NCI-H748 (cell line): ENCODE measurements around the gene JADE2.
"Not testable (repeated sequence)": the region's sequence is repeated elsewhere in the genome, so short reads cannot be mapped to it uniquely, and the experiment has no call there.

ENCODE experiments used
- DNase-seq: peaks from one replicate; lab custom pipeline; 2025; ENCODE audit not compliant: unreplicated experiment; lab: John Stamatoyannopoulos, UW

JADE2 gene

DNA sequence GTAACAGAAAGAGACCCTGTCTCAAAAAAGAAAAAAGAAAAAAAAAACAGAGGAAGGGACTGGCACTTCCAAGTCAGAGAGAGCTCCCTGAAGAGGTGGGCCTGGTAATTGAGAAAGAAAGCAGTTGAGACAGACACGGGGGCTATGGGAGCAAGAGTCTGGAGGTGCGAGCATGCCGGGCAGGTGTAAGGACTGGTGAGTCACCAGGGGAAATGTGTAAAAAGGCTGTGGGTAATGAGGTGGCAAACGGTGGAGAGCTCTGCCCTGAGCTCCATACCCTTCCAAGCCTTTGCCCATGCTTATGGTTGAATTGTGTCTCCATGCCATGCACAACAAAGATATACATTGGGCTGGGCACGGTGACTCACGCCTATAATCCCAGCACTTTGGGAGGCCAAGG is 18.0 kb upstream of the JADE2 start:
- DNase-seq: no peak

- DNase-seq: no peak
Observed at GRCh38 chr5:134508521-134509195, 16.8 kb upstream of the JADE2 start.

GRCh38 chr5:134509308-134510040 is 16.0 kb upstream of the JADE2 start:
- no peak for DNase-seq

GRCh38 chr5:134510970-134511795 is 14.3 kb upstream of the JADE2 start:
- DNase-seq: no peak

DNA sequence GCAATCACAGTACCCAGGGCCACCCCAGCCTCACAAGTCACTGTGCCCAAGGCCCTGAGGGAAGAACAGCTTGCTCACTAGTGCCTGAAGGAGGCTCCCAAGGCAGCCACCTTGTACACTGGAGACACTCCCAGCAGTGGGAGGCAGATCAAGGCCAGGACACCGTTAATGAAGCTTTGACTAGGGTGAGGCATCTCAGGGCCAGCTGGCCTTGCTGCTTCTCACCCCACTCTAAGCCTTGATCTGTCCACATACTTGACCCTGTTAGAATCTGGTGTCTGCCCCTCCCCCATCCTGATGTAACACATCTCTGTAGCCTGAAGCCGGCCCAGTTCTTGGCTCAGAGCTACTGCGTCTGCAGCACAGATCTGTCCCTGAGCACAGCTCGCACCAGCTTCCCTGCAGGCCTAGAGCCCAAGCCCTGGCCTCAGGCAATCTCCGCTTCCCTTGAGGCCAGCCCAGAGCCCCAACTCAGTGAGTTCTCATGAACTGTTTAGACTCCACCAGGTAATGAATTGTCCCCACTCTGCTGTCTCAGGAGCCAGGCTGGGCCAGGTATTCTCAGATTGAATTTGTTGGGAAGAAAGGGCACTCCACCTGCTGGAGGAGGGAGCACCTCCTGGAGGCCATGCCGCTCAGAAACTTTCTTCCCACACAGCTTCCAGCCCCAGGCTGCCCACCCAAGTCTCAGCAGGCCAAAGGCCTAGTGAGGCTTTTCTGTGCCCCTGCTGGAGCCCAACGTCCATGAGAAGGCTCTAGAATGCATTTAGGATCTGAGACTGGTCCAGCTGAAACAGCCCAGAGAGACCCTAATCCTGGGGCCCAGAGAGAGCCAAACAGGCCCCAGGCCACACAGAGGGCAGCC is 13.4 kb upstream of the JADE2 start:
- DNase-seq: no peak

DNA sequence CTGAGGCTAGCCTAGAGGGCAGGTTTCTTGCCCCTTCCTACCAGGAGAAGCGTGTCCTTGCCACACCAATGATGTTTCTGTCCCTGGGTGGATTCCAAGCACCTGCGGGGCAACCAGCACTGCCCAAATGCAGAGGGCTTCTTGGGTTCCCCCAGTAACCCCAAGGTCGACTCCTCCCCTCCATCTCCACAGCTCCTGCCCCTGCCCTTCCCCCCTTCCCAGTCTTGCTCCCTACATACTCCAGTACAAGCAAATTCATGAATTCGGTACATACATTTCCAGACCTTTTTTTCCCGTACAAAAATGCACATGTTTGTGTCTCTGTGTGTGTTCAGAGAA is 12.8 kb upstream of the JADE2 start:
- DNase-seq: no peak

GRCh38 chr5:134515801-134516200 is 9.7 kb upstream of the JADE2 start:
- no peak for DNase-seq

DNA sequence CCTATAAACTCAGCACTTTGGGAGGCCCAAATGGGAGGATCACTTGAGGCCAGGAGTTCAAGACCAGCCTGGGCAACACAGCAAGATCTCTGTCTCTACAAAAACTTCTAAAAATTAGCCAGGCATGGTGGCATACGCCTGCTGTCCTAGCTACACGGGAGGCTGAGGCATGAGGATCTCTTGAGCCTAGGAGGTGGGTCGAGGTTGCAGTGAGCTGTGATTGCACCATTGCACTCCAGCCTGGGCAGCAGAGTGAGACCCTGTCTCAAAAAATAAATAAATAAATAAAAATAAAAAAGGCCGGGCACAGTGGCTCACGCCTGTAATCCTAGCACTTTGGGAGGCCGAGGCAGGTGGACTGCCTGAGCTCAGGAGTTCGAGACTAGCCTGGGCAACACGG is 8.5 kb upstream of the JADE2 start:
- not testable (repeated sequence) for DNase-seq

GRCh38 chr5:134517553-134517952 is 7.9 kb upstream of the JADE2 start:
- DNase-seq: no peak

DNA sequence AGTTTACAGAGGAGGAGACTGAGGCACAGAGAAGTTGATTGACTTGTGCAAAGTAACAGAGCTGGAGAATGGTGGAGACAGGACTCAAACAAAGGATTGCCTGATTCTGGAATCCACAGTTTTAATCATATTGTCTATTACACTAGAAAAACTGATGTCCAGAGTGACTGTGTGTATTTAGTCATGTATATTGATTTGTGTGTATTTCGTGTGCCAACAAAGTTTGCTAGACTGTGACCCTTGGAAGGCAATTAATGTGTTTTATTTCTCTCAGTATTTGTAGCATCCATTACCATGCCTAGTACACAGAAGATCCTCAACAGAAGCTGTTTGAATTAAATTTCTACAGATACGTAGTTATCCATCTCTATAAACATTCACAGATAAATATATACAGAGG is 5.5 kb upstream of the JADE2 start:
- no peak for DNase-seq

DNA sequence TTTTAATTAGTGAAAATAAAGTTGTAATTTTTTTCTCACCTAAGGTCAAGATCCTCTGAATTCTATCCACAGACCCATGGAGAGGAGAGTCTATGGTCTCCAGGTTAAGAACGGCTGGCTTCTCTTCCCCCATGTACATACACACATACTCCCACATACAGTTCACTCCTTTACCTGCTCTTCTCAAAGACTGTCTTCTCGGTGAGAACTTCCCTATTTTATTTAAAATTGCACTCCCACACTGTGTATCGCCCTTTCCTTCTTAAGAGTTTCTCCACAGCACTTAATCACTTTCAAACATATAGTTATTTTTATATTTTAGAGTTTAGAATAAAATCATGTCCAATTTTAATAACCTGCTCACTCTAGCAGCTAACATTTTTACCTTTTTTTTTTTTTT is 3.6 kb upstream of the JADE2 start:
- DNase-seq: no peak

GRCh38 chr5:134523543-134524271 is 1.8 kb upstream of the JADE2 start:
- DNase-seq: no peak

- DNase-seq: peak; percentile 81
Observed at GRCh38 chr5:134524272-134524825, 1.1 kb upstream of the JADE2 start.

DNA sequence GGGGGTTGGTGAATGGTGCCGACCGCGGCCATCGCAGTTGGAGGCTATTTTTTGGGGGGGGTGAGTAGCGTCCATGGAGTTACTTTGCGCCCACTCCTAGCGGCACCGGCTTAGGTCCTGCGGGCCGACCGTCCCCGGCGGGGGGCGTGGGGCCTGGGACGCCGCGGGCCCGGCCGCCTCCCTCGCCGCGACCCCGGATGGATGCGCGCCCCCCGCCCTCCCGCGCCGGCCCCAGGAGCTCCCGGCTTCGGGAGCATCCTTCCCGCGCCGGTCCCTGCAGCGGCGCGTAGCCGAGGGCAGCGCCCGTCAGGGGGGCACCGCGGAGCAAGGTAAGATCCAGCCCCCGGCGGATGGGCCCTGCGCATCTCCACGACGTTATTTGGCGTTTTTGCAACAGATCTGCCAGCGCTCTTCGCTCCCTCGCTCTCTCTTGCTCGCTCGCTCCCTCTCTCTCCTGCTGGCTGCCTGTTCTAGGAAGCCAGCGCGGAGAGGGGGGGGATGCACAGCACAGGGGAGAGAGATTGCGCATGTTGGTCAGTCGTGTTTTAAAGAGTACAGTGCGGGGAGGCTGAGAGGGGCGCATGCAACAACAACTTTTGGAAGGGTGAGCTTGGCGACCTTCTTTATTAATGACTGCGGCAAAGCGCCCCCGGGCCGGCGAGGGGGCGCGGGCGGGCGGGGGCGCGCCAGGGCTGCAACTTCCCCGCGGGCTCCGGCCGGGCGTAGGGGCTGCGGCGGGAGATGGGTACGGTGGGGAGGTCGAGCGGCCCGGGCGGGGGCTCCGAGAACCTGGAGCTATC is 413 bp downstream of the JADE2 start:
- peak; percentile 82 for DNase-seq

DNA sequence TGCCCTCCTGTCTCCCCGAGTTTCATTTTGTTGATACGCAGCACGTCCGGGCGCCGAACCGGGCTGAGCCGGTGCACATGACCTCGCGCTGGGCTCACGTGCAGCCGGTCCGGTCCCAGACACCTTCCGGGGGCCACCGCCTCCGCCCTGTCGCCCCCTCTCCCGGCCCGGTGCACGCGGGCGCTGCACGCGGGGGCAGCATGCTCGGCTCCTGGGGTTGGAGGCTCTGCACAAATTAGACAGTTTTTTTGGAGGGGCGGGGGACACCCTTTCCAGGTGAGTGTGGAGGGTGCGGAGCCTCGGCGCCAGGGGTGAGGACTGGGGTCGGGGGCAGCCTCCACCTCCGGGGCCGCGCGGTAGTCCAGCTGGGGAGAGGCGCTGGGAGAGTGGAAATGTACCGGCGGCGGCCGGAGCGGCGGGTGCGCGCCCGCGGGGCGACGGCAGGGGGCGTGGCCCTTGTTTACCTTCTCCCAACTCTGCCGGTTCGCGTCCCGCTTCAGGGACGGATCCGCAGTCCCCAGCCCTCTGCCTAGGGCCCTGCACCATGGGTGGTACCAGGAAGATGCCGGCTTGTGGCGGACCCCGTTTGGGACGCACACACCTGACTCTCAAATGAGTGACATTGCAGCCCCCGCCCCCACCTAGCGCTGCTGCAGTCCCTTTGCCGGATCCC is 1.1 kb downstream of the JADE2 start:
- DNase-seq: peak; percentile 85

DNA sequence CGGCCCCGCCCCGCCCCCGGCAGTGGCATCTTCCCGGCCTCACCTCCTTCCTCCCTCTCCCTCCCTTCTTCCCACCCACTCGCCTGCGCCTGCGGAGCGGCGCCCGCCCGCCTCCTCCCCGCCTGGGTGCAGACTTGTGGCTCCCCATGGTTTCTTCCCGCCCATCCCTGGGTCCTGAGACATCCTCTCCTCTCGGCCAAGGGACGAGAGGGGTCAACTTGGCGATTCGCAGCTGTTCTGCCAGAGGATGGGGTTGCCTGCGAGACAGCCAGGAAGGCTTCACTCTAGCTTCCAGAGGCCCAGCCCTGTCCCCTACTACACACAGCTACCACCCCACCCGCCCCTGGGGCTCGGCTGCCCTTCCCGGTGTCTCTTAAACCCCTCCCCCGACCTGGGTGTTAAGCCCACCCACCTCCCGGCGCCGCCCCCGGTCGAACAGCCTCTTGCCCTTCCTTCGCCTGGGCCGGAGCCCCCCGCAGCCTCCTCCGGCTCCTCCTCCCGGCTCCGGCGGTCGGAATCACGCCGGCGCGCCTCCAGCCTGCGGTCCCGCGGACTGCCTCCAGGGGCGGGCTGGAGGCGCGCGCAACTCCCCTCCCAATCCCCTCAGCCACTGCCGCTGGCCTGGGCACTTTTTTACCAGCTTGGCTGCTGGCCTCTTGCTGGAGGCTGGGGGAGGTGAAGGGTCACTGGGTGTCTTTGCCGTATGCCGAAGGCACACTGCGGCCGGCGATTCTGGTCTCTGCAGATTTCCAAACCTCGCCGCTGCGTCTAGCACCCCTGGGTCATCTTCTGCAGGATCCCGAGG is 1.9 kb downstream of the JADE2 start:
- DNase-seq: peak; percentile 91

DNA sequence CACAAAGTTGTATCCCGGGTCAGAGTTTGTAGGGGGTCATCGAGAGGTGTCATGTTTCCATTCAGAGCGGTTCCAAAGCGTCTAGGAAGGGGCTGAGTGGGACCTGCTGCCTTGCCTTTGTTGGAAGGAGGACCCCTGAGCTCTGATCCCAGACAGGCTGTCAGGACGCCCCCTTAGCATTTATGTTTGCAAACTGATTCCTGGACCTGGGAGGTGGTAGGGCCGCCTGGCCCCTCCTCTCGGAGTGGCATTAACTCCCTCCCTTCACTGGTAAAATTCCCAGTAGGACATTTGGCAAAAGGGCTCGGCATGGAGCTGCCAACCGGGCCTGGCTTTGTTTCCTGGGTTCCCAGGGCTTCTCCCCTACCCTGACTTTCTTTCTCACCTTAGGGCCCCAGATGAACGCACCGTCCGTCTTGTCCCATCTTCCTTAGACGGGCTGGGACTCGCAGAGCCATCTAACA is 2.5 kb downstream of the JADE2 start:
- no peak for DNase-seq

DNA sequence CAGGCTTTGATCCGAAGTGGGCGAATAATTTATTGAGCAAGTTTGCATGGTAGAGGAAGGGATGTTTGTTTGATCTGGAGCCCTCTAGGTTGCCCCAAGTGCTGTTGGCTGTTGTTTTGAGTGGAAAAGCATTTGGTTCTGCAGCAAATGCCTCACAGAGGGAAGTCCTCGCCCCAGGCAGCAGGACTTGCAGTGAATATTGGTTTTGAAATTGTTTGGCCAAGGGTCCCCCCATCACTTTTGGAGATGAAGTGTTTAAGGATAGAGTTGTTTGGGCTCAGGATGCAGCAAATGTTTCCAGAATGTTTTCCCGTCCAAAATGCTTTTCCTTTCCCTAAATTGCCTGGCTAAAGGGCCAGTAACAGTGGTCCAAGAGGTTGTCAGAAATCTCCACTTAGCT is 3.1 kb downstream of the JADE2 start:
- no peak for DNase-seq
